ENCODE results near the gene LCOR. TPM values are rescaled to one million over a fixed set of nuclear protein-coding genes. Genes with fewer than 3 reads are reported as not detected.

LCOR gene
- total and polyA plus RNA-seq, 2 of the 13 experiments (the other 11 are each of a cell fraction or from before 2014, with no cell fraction given) = 12.4 to 23.7 TPM

- no peak for TF ChIP-seq ZNF761 (CRISPR knock-in tag; conservative IDR thresholded peaks at IDR 0.05)
- no peak for TF ChIP-seq MATR3 (CRISPR knock-in tag; IDR thresholded peaks at IDR 0.05)
- TF ChIP-seq, protein P1, sequence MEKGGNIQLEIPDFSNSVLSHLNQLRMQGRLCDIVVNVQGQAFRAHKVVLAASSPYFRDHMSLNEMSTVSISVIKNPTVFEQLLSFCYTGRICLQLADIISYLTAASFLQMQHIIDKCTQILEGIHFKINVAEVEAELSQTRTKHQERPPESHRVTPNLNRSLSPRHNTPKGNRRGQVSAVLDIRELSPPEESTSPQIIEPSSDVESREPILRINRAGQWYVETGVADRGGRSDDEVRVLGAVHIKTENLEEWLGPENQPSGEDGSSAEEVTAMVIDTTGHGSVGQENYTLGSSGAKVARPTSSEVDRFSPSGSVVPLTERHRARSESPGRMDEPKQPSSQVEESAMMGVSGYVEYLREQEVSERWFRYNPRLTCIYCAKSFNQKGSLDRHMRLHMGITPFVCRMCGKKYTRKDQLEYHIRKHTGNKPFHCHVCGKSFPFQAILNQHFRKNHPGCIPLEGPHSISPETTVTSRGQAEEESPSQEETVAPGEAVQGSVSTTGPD (CRISPR knock-in tag; IDR thresholded peaks at IDR 0.05) = no peak
- no peak for TF ChIP-seq GTF3A (CRISPR knock-in tag; conservative IDR thresholded peaks at IDR 0.05)
- no peak; the same call in 1 of the 2 replicates for TF ChIP-seq ESRRA (CRISPR knock-in tag; IDR thresholded peaks at IDR 0.05; ENCODE audit: low read depth)
- TF ChIP-seq, protein P2, sequence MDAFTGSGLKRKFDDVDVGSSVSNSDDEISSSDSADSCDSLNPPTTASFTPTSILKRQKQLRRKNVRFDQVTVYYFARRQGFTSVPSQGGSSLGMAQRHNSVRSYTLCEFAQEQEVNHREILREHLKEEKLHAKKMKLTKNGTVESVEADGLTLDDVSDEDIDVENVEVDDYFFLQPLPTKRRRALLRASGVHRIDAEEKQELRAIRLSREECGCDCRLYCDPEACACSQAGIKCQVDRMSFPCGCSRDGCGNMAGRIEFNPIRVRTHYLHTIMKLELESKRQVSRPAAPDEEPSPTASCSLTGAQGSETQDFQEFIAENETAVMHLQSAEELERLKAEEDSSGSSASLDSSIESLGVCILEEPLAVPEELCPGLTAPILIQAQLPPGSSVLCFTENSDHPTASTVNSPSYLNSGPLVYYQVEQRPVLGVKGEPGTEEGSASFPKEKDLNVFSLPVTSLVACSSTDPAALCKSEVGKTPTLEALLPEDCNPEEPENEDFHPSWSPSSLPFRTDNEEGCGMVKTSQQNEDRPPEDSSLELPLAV (CRISPR knock-in tag; conservative IDR thresholded peaks at IDR 0.05; ENCODE audit: low read depth) = no peak
- TF ChIP-seq NFKB2 (CRISPR knock-in tag; IDR thresholded peaks at IDR 0.05; ENCODE audit: borderline replicate concordance) = no peak
- no peak for TF ChIP-seq JUN (CRISPR knock-in tag; IDR thresholded peaks at IDR 0.05)
- TF ChIP-seq ZBTB49 (CRISPR knock-in tag; IDR thresholded peaks at IDR 0.05; ENCODE audit: borderline replicate concordance) = no peak
- no peak for TF ChIP-seq KAT8 (CRISPR knock-in tag; IDR thresholded peaks at IDR 0.05)
- TF ChIP-seq MTF2 (CRISPR knock-in tag; IDR thresholded peaks at IDR 0.05; ENCODE audit: borderline replicate concordance) = no peak
- no peak for TF ChIP-seq PPARG (CRISPR knock-in tag; conservative IDR thresholded peaks at IDR 0.05)
- TF ChIP-seq ZNF7 (CRISPR knock-in tag; IDR thresholded peaks at IDR 0.05) = no peak
- no peak for TF ChIP-seq SMAD3 (CRISPR knock-in tag; IDR thresholded peaks at IDR 0.05)
- TF ChIP-seq ZNF766 (CRISPR knock-in tag; IDR thresholded peaks at IDR 0.05; ENCODE audit: borderline replicate concordance) = no peak
- no peak for TF ChIP-seq GLMP (CRISPR knock-in tag; IDR thresholded peaks at IDR 0.05; ENCODE audit: borderline replicate concordance)
- TF ChIP-seq, protein P3, sequence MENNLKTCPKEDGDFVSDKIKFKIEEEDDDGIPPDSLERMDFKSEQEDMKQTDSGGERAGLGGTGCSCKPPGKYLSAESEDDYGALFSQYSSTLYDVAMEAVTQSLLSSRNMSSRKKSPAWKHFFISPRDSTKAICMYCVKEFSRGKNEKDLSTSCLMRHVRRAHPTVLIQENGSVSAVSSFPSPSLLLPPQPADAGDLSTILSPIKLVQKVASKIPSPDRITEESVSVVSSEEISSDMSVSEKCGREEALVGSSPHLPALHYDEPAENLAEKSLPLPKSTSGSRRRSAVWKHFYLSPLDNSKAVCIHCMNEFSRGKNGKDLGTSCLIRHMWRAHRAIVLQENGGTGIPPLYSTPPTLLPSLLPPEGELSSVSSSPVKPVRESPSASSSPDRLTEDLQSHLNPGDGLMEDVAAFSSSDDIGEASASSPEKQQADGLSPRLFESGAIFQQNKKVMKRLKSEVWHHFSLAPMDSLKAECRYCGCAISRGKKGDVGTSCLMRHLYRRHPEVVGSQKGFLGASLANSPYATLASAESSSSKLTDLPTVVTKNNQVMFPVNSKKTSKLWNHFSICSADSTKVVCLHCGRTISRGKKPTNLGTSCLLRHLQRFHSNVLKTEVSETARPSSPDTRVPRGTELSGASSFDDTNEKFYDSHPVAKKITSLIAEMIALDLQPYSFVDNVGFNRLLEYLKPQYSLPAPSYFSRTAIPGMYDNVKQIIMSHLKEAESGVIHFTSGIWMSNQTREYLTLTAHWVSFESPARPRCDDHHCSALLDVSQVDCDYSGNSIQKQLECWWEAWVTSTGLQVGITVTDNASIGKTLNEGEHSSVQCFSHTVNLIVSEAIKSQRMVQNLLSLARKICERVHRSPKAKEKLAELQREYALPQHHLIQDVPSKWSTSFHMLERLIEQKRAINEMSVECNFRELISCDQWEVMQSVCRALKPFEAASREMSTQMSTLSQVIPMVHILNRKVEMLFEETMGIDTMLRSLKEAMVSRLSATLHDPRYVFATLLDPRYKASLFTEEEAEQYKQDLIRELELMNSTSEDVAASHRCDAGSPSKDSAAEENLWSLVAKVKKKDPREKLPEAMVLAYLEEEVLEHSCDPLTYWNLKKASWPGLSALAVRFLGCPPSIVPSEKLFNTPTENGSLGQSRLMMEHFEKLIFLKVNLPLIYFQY (CRISPR knock-in tag; IDR thresholded peaks at IDR 0.05; ENCODE audit: borderline replicate concordance) = no peak
- no peak for TF ChIP-seq MAFF (IDR thresholded peaks at IDR 0.05; ENCODE audit: low read depth, low read length)
- no peak for TF ChIP-seq IRF1 (CRISPR knock-in tag; IDR thresholded peaks at IDR 0.05; ENCODE audit: low read depth)
- no peak for TF ChIP-seq ADNP (CRISPR knock-in tag; IDR thresholded peaks at IDR 0.05)
Observed at GRCh38 chr10:96832721-96833219, 672 bp downstream of the LCOR start (continued).
